Measurements from ENCODE around the gene FER.

GRCh38 chr5:108703313-108703712, 44.4 kb upstream of the FER start:
- TF ChIP-seq CTCF (IDR thresholded peaks at IDR 0.05 in 4 of 5, conservative IDR thresholded peaks at IDR 0.05 in 1 of 5) (no peak), POLR2A (IDR thresholded peaks at IDR 0.05) (no peak)

Data from gastrocnemius medialis (tissue), 4 donors.